Epithelial cell of prostate (primary cell): Measurements from ENCODE around the gene CNPY1.

Experiments
- DNase-seq: peaks from one replicate; pipeline ENCODE4 v3.0.0-alpha.2; 2011; ENCODE audit warnings: low read depth, low spot score
- H3K27ac ChIP-seq: fragments of 450-650 bp; 2 replicates; pipeline ENCODE4 v1.5.1; 2017; ENCODE audit warnings: mild to moderate bottlenecking

Gene CNPY1

DNA sequence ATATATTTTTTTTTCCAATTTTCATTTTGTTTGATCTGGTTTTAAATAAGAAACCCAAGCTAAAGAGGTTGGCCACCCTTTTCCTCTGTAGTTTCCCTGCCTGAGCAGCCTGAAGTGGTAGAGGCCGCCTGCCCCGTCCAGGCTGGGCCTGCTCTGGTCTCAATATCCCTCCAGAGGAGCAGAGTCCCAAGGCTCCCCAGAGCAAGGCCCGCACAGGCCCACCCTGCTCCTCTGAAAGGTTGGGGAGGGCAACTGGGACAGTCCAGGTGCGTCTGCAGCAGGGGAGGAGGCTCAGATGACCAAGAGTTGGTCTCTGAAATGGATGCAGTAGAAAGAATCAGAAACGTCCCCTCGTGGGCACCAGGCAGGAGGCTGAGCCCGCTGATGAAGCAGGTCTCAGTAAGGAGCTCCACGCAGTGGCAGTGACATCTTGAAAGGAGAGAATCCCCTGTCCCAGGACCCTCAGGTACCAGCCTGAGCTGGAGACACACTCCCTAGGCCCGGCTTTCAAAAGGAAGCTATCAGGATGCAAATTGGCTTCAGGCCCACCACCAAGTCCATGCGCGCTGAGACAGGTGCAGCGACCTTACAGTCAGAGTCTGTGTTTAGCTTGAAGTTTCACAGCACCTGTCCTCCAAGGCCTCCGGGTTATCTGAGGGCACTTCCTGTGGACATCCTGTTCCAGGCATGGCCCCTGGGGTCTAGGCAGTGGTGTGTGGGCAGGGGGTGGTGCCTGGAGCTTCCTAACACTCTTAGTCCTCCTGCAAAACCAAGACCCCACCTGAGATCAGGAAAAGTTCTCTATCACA, 50.7 kb downstream of the CNPY1 start:
- H3K27ac ChIP-seq, result no peak overlapping the region
- no peak for DNase-seq

DNA sequence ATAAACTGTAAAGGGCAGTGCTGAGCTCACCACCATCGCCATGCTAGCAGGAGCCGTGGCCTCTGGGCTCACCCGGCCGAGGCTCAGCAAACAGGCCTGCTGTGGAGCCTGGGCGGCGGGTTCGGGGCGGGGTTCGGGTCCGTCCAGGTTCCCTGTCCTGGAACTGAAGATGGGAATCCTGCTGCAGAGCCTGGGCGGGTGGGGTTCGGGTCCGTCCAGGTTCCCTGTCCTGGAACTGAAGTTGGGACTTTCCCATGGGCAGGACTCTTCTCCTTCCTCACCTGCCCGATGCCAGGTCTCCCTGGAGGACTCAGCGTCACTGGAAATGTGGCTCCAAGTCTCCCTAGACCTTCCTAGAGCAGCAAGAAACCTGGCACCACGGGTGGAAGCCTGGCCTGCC, 51.8 kb downstream of the CNPY1 start:
- DNase-seq, result no peak
- no peak overlapping the region for H3K27ac ChIP-seq

DNA sequence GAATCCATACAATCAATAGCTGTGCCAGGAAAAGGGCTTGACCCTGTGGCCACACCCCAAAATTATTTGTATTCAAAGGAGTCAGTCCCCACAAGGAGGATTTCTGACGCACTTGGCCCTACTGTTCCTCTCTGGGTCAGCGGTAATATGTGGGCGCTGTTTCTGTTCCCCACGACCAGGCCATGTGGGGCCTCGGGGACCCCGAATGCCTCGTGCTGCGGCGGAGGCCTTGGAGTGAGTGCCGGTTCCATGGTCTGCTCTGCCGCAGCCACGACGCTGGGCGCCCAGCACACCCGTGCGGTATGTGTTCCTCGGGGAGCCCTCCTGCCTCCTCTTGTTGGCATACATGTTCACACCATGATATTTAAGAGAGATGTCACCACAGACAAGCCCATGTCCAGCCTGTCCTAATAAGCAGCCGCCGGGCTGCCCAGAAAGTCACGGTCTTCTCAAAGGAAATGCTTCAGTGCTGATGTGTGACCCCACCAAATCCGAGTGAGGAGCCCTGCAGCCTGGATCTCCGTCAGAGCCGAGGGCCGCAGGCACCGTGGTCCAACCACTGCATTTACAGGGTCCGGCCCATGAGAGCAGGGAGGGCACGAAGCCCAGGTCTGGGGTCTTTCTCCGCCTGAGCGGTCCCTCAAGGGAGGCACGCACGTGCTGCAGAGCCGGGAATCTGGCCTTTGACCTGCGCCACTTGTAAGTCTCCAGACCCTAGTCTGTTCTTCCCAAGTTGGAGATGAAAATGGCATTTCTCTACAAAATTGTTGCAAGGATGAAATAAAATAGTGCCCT, 52.4 kb downstream of the CNPY1 start:
- DNase-seq, result no peak

DNA sequence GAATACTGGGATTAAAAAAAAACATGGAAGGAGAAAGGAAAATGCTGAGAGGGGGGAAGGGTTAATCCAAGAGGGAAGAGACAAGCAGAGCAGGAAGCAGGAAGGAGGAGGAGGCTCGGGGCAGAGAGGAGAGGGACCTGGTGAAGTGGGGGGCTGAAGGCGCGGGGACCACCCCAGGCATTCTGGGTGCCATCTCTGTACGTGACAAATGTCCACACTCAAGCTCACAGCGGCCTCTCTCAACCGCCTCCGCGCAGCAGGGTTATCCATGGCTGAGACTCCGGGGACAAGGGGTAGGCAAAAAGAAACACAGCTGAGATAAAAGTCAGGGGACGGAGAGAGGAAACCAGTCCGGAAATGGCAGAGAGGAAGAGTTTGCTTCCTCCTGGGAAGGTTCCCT, 54.5 kb downstream of the CNPY1 start:
- H3K27ac ChIP-seq, result no peak overlapping the region
- DNase-seq, result no peak

More for the DNA sequence above, 52.4 kb downstream of the CNPY1 start:
- H3K27ac ChIP-seq, result no peak overlapping the region

DNA sequence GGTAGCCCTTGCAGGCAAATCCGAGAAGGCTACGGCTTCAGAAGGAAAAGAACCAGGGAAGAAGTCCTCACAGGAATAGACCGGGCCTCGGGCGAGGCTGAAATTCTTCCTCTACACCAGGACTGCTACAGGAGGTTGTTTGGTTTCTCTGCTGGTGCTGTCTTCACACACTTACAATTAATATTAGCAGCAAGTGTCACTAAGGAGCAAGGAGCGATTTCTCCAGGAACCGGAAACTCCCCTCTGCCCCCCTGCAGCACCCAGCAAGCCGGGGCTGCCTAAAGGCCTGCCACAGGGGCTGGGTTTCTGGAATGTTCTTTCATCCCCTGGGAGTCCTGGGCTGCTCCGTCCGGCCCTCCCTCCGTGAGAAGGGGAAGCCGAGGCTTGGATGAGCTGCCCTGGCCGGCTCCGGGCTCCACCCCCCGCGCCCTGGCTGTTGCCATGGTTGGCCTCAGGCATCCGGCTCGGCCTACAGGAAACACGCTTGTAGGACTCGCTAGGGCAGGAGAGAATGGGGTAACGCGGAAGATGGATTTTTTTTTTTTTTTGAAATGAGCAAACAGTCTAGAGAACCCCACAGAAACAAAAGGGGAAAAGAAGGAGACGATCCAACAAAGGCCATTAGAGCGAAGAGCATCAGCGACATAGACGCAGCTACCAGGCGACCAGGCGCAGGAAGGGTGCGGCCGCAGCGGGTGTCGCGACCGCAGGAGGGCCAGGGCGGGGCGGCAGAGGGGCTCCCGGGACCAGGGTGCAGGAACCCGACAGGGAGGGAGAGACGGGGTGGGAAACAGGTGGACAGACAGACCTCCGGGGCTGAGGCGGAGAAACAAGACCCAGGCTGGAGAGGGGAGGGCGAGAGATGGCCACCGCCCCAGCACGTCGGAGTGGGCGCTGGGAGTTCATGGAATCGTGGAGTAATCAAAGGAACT, 55.4 kb downstream of the CNPY1 start:
- DNase-seq, result no peak
- no peak overlapping the region for H3K27ac ChIP-seq

DNA sequence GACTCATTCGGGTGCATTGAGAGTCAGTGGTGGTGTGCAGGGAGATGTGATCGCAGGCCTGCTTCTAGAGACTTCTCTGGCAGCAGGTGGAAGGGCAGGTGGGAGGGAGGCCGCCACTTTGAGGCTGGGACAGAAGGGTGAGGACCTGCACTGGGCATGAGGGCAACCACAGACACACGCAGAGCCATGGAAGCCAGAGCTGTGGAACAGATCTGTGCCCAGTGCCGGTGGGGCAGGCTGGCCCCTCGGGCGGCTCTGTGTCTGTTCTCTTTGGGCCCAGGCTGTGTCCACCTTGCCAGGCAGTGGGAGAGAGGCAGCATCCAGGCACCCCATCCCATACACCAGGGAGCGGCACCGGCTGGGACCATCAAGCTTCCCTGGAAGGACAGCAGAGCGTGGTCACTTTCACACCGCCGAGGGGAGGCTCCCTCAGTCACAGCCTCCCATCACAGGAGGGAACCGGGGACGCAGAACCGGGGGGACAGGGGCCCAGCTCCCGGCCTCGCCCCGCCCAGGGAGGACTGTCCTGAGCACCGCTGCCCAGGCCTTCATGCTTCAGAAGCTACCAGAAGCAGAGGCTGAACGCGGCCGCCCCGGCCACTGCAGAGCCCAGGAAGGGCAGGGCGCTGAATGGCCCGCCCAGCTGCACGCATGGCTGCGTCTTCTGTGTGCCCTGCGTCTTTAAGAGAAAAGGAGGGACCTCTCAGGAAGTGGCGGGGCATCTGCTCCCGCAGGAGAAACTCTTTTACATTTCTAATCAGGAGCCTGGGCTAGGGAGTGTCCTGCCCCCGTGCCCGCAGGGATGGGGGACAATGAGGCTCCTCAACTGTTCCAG, 56.3 kb downstream of the CNPY1 start:
- DNase-seq, result no peak
- no peak overlapping the region for H3K27ac ChIP-seq

DNA sequence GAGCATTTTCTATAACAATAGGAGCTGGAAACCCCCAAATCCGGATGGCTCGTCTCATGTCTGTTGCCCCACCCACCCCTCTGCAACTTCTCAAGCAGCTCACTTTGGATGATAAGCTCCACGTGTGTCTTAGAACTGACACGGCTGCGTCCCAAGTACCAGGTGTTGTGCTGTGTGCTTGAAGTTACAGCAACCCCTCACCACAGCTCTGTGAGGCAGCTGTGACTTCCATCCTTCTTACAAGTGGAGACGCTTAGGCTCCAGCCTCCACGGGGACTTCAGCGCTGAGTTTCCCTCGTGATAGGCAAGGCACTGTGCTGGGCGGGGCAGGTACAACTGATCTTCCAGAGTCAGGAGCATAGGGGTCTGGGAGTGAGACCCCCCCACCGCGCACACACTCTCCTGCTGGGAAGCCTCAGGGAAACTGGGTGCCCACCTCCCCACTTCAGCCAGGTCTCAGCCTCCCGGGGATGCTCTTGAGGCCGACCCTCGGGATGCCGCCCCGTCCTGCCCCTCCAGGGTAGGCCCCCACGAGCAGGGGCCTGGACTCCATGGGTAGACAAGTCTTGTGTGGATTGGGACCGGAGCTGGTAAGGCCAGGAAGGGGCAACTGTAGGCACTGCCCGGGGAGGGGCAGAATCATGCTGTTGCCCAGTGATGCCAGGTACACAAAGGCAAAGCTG, 57.1 kb downstream of the CNPY1 start:
- no peak for DNase-seq
- H3K27ac ChIP-seq, result no peak overlapping the region

DNA sequence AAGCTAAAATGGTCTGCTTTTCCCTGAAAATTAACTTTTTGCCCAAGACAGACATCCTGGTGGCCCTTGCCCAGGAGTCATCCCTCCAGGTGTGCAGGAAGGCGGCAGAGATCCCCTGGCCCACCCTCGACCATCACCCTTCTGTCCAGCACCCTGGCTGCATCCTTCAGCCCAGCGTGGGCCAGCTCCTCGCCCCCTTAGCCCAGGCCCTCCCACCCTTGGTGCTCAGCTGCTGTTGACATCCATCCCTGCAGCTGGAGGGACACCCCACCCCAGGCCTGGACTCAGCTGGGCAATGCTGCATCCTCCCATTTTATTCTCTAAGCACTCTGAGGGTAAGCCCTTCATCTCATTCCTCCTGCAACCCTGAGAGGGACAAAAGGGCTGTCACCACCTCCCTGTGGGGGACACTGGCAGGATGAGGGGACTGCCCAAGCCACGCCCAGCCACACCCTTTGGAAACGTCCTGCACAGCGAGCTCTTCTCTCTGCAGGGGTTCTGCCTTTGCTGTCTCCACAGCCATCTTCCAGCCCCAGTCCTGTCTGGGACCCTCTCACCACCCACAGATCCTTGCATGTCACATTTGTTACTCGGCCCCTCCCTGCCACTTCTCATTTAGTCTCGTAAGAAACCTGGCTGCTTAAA, 57.8 kb downstream of the CNPY1 start:
- H3K27ac ChIP-seq, result no peak overlapping the region
- DNase-seq, result no peak

DNA sequence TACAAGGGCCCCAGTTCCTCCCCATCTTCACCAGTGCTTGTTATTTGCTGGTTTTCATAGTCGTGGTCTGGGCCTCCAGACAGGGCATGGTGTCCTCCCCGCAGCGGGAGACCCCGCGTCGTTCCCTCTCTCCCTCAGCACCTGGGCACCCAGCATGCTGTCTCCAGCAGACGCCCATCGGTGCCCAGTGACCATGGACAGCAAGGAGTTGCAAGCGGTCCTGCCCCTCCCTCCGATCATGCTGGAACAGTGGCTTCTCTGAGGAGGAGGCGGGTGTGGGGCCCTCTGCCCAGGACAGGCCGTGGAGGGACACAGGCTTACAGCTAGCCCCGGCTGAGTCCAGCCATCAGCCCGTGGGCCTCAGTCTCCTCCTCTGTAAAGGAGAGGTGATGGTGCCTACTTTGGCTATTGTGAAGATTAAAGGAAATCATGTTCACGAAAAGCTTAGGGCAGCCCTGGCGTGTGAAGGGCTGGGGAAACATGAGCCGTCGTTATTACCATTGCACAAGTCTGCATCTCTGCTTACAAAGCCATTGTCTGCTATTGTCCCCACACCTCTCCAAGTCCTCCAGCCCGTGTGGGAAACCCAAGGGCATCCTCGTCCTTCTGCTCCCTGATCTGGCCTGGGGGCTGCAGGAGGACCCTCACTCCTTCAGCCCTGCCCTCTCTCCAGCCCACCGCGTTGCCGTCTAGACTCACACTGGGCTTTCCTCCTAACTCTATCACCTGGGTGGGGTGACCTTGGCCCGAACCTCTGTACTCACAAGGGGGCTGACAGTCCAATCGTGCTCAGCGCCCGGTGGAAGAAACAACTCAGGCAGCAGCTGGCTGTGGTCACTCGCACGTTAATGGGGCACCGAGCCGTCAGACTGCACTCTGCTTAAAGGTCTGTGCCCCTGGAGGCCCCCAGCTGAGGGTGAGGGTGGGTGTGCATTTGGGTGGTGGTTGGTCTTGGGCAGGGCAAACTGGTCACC, 58.6 kb downstream of the CNPY1 start:
- no peak overlapping the region for H3K27ac ChIP-seq
- DNase-seq, result no peak

DNA sequence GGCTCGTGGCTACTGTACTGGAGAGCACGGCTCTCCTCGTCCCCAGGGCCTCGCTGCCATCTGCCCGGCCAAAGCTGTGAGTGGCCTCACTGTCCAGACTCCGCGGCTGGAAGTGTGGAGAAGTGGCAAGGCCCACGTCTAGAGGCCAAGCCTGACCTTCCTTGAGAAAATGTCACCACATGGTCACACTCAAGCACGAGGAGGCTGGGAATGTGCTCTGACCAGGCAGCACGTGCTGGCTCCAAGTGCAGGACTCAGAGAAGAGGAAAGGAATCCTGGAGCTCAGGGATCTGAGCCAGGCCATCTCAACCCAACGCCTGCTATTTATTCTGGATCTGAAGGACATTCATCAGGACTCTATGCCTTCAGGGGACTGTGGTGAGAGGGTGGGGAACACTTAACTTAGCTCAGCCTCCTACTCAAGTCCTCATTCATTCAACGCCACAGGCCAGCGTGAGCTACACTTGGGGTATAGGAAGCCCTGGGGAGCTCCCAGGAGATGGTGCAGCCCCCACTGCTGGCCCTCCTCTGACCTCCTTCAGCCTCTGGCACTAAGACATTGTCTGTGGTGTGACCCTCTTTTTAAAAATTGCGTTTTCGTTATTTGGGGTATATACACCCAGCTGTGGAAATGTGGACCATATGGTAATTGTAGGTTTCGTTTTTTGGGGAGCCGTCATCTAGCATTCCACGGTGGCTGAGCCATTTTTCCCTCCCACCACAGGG, 59.4 kb downstream of the CNPY1 start:
- H3K27ac ChIP-seq, result no peak overlapping the region
- no peak for DNase-seq

DNA sequence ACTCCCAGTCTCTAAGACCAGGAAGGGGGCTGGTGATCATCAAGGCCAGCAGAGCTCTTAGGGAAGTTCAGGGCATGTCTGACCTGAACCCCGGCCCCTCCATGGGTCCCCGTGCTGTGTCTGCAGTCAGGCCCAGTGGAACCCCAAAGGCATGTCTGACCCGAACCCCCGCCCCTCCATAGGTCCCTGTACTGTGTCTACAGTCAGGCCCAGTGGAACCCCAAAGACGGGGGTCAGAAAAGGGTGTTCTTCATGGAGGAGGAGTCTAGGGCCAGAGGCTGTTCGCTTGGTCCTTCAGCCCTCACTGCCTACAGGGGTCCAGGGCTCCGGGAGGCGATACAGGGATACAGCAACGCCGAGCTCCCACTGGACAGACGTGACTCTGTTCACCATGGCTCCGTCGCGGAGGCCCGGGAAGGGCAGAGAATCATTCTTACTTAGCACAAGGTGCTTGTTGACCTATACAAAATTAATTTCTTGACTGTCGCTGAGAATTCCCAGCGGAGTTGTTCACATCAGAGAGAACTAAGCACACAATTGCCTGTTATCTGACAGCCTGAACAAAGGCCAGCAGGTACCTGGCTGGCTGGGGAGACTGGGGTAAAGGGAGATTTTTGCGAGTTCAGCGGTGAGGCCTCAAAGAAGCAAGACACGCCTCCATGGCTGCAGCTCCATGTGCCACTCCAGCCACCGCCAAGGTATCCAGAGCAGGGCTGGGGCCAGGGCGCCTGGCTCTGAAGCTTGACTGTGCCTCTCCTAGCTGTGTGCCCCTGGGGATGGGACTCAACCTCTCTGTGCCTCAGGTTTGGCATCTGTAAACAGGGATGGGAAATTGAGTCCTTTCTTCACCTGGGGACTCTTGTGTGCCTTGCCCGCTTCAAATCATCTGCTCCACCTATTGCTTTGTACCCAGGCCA, 61.6 kb downstream of the CNPY1 start:
- H3K27ac ChIP-seq, result no peak overlapping the region
- no peak for DNase-seq

DNA sequence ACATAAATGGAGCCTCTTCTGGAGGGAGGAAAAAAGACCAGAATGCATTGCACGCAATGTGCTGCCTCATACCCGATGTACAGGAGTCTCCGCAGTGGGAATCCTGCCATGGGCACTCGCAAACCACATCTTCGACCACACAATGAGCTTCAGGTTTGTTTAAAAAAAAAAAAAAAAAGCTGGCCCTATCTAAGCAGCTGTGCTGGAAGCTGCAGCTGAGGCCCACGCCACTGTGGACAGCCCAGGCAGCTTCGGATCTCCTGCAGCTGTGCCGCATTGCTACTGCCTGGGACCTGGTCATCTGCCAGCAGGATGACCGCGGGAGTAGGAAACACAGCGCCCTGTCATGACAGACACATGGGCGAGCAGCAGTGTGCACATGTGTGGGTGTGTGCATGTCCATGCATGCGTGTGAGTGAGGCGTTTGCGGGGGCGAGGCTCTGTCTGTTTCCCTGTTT, 62.5 kb downstream of the CNPY1 start:
- no peak overlapping the region for H3K27ac ChIP-seq
- peak; percentile 37 for DNase-seq

DNA sequence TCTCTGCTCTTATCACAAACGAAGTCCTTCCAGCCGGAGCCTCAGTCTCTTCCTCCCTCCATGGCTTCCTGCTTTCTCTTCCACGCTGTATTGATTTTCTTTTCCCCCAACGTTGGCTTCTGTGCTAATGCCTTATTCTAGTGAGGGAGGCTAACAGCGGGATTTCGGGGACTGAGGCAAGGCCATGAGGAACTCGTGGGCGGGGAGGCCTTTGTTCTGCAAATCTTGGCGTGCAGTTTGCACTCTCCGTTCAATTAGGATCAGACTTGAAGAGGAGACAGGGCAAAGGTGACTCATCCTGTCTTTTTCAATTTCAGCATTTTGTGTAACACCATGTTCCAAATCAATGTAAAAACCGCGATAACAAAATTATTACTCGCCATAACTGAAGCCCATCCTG, 63.1 kb downstream of the CNPY1 start:
- DNase-seq, result no peak

DNA sequence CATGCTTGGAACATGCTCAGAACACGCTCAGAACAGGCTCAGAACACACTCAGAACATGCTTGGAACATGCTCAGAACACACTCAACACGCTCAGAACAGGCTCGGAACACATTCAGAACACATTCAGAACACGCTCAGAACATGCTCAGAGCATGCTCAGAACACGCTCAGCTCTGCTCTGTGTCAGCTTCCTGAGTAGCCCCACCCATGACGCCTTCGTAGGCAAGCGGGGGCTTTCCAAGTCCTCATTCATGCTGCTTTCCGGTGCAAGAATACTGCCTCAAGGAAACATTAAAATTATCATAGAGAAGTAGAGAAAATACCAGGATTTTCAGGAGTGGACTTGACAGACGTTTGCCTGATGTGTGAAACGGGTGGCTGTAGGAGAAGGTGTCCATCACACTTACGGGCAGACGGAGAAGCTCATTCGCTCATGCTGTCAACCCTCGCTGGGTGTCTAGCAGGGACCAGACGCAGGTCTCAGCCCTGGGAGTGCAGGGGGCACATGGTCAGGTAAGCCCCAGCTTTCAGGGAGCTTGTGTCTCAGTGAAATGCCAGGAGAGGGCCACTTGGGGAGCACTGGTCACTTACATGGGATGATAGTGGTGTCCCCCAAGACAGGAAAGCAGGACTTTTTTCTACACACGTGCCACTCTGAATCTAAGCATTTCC, 63.7 kb downstream of the CNPY1 start:
- no peak overlapping the region for H3K27ac ChIP-seq
- DNase-seq, result no peak

More for the DNA sequence above, 63.1 kb downstream of the CNPY1 start:
- H3K27ac ChIP-seq, result no peak overlapping the region

DNA sequence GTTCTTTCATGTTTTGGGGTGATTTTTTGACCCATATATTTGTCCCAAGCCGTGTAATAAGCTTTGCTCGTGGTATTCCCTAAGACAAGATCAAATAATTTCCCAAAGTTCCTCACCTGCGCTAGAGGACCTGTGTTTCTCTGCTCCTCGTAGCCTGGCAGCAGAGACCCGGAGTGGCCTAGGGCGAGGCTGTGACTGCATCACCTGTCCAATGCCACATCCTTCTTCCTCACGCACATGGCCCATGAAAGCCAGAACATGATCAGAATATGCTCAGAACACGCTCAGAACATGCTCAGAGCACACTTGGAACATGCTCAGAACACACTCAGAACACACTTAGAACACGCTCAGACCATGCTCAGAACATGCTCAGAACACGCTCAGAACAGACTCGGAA, 64.6 kb downstream of the CNPY1 start:
- no peak for DNase-seq
- no peak overlapping the region for H3K27ac ChIP-seq
